ENCODE measurements around the gene ADAM10.

The ADAM10 gene

GRCh38 chr15:58715266-58715917 lies 34.1 kb downstream of the ADAM10 start:
- DNase-seq (ENCODE audit: low read depth), result no peak

- no peak for DNase-seq (ENCODE audit: low read depth)
These were observed 38.8 kb downstream of the ADAM10 start for GRCh38 chr15:58710701-58711100.

- DNase-seq (ENCODE audit: low read depth), result no peak
These were observed 42.1 kb downstream of the ADAM10 start for GRCh38 chr15:58707397-58707796.

GRCh38 chr15:58705105-58705504 lies 44.4 kb downstream of the ADAM10 start:
- no peak for DNase-seq (ENCODE audit: low read depth)

GRCh38 chr15:58704155-58704865 lies 45.2 kb downstream of the ADAM10 start:
- no peak for DNase-seq (ENCODE audit: low read depth)

- DNase-seq (ENCODE audit: low read depth), result no peak
These were observed 45.9 kb downstream of the ADAM10 start for GRCh38 chr15:58703610-58704009.

GRCh38 chr15:58702233-58702632 lies 47.3 kb downstream of the ADAM10 start:
- DNase-seq (ENCODE audit: low read depth), result no peak

- no peak for DNase-seq (ENCODE audit: low read depth)
These were observed 48.1 kb downstream of the ADAM10 start for GRCh38 chr15:58701376-58701775.

GRCh38 chr15:58699769-58700168 lies 49.7 kb downstream of the ADAM10 start:
- DNase-seq (ENCODE audit: low read depth), result no peak

- no peak for DNase-seq (ENCODE audit: low read depth)
These were observed 50.4 kb downstream of the ADAM10 start for GRCh38 chr15:58698887-58699641.

- no peak for DNase-seq (ENCODE audit: low read depth)
These were observed 52.3 kb downstream of the ADAM10 start for GRCh38 chr15:58697220-58697619.

GRCh38 chr15:58696738-58697137 lies 52.8 kb downstream of the ADAM10 start:
- DNase-seq (ENCODE audit: low read depth), result no peak

GRCh38 chr15:58694641-58695398 lies 54.7 kb downstream of the ADAM10 start:
- no peak for DNase-seq (ENCODE audit: low read depth)

- DNase-seq (ENCODE audit: low read depth), result no peak
These were observed 58.8 kb downstream of the ADAM10 start for GRCh38 chr15:58690703-58691102.

GRCh38 chr15:58689646-58690045 lies 59.9 kb downstream of the ADAM10 start:
- DNase-seq (ENCODE audit: low read depth), result no peak

- no peak for DNase-seq (ENCODE audit: low read depth)
These were observed 63.2 kb downstream of the ADAM10 start for GRCh38 chr15:58686286-58686685.

- no peak for DNase-seq (ENCODE audit: low read depth)
These were observed 64.8 kb downstream of the ADAM10 start for GRCh38 chr15:58684751-58685150.

GRCh38 chr15:58684036-58684710 lies 65.3 kb downstream of the ADAM10 start:
- no peak for DNase-seq (ENCODE audit: low read depth)

GRCh38 chr15:58682234-58682633 lies 67.3 kb downstream of the ADAM10 start:
- DNase-seq (ENCODE audit: low read depth), result no peak

- DNase-seq (ENCODE audit: low read depth), result no peak
These were observed 70.8 kb downstream of the ADAM10 start for GRCh38 chr15:58678683-58679082.

GRCh38 chr15:58677426-58677825 lies 72.1 kb downstream of the ADAM10 start:
- DNase-seq (ENCODE audit: low read depth), result no peak

GRCh38 chr15:58676766-58677165 lies 72.7 kb downstream of the ADAM10 start:
- DNase-seq (ENCODE audit: low read depth), result no peak
